RWPE2 (cell line): ENCODE data around the gene NACAD.

ENCODE experiments used
- ATAC-seq: fragments of 200-7000 bp; cut with Tn5 transposase; 3 replicates; pipeline ENCODE4 v1.9.1; 2021; ENCODE audit warnings: low read depth
- DNase-seq: peaks from one replicate; pipeline ENCODE4 v3.0.0-alpha.2; 2020; ENCODE audit warnings: low spot score
- H3K27ac ChIP-seq: fragments of 450-650 bp; 2 replicates; pipeline ENCODE4 v1.5.1; 2017; ENCODE audit warnings: mild to moderate bottlenecking; ENCODE audit not compliant: poor library complexity, severe bottlenecking
- H3K27me3 ChIP-seq: fragments of 250-450 bp; sonication (Bioruptor Pico); 2 replicates; pipeline ENCODE4 v1.5.1; 2021; ENCODE audit warnings: mild to moderate bottlenecking, moderate library complexity; ENCODE audit not compliant: insufficient read depth, poor library complexity, severe bottlenecking
- H3K36me3 ChIP-seq: fragments of 250-450 bp; sonication (Bioruptor Pico); 2 replicates; pipeline ENCODE4 v1.5.1; 2020; ENCODE audit warnings: low read depth, mild to moderate bottlenecking, moderate library complexity
- H3K4me1 ChIP-seq: fragments of 250-450 bp; sonication (Bioruptor Pico); 2 replicates; pipeline ENCODE4 v1.5.1; 2021; ENCODE audit warnings: mild to moderate bottlenecking, moderate library complexity; ENCODE audit not compliant: insufficient read depth, poor library complexity, severe bottlenecking
- H3K4me3 ChIP-seq: fragments of 250-450 bp; sonication (Bioruptor Pico); 2 replicates; pipeline ENCODE4 v1.5.1; 2021; ENCODE audit warnings: mild to moderate bottlenecking, moderate library complexity; ENCODE audit not compliant: severe bottlenecking
- H3K9me3 ChIP-seq: fragments of 250-450 bp; sonication (Bioruptor Pico); 2 replicates; pipeline ENCODE4 v1.5.1; 2021; ENCODE audit warnings: mild to moderate bottlenecking, moderate library complexity; ENCODE audit not compliant: severe bottlenecking
- CTCF ChIP-seq: fragments of 450-650 bp; IDR thresholded peaks from one replicate; pipeline ENCODE4 v1.5.1; 2017; ENCODE audit warnings: mild to moderate bottlenecking, moderate library complexity; ENCODE audit not compliant: poor library complexity, severe bottlenecking

The NACAD gene

GRCh38 chr7:45103958-45104843, 15.4 kb upstream of the NACAD start:
- ATAC-seq, result no peak
- TF ChIP-seq CTCF, result no peak
- peaks cover 98% of the 10 kb centered on the region for H3K36me3 ChIP-seq
- H3K4me3 ChIP-seq, result no peak overlapping the region
- H3K4me1 ChIP-seq, result no peaks in the 10 kb centered on the region
- no peak for DNase-seq
- H3K27ac ChIP-seq, result no peak overlapping the region
- no peaks in the 10 kb centered on the region for H3K27me3 ChIP-seq
- no peaks in the 10 kb centered on the region for H3K9me3 ChIP-seq

GRCh38 chr7:45102785-45103712, 14.3 kb upstream of the NACAD start:
- no peak for ATAC-seq
- Histone ChIP-seq H3K4me1 (no peaks in the 10 kb centered on the region), H3K27ac (no peak overlapping the region), H3K36me3 (peaks cover 97% of the 10 kb centered on the region), H3K27me3 (no peaks in the 10 kb centered on the region), H3K9me3 (no peaks in the 10 kb centered on the region), H3K4me3 (no peak overlapping the region)
- DNase-seq, result no peak
- TF ChIP-seq CTCF, result no peak

GRCh38 chr7:45101748-45102147, 13.0 kb upstream of the NACAD start:
- no peaks in the 10 kb centered on the region for H3K4me1 ChIP-seq
- H3K9me3 ChIP-seq, result no peaks in the 10 kb centered on the region
- peaks cover 84% of the 10 kb centered on the region for H3K36me3 ChIP-seq
- DNase-seq (no peak), ATAC-seq (no peak)
- H3K4me3 ChIP-seq, result no peak overlapping the region
- H3K27ac ChIP-seq, result no peak overlapping the region
- no peaks in the 10 kb centered on the region for H3K27me3 ChIP-seq
- no peak for TF ChIP-seq CTCF

- peaks cover 76% of the 10 kb centered on the region for H3K36me3 ChIP-seq
- H3K4me1 ChIP-seq, result no peaks in the 10 kb centered on the region
- no peaks in the 10 kb centered on the region for H3K27me3 ChIP-seq
- H3K27ac ChIP-seq, result no peak overlapping the region
- no peak for DNase-seq
- ATAC-seq, result no peak
- no peaks in the 10 kb centered on the region for H3K9me3 ChIP-seq
- H3K4me3 ChIP-seq, result no peak overlapping the region
- no peak for TF ChIP-seq CTCF
These were observed 12.2 kb upstream of the NACAD start for GRCh38 chr7:45100761-45101480.
